K562 (cell line): ENCODE data around the gene RBBP5. TPM values are rescaled to one million over a fixed set of nuclear protein-coding genes. Genes with fewer than 3 reads are reported as not detected.
A peak's percentile ranks its signal among the peaks of the same experiment; 100 is the strongest.

Source experiments
- ATAC-seq: fragments of 200-7000 bp; cut with Tn5 transposase; 3 replicates; pipeline ENCODE4 v1.9.1; 2020; ENCODE audit warnings: moderate library complexity
- BruUV-seq: library from RNA; stranded (reverse); fragments of 400-500 nt; replicated peaks from 2 replicates; lab custom pipeline; 2021; lab: Mats Ljungman, UMichigan
- CTCF ChIA-PET: fragments of 300-600 bp; formaldehyde crosslinking; extraction: SDS; loops from one replicate; lab custom pipeline; 2021; ENCODE audit warnings: low intra/inter-chr PET ratio; lab: Yijun Ruan, JAX
- POLR2A ChIA-PET: fragments of 300-600, 350-650 bp; sonication (Branson Sonifier 250); formaldehyde crosslinking; extraction: SDS; loops from one replicate; lab custom pipeline; 2021; ENCODE audit warnings: antibody characterized with exemption, inconsistent platforms; lab: Yijun Ruan, JAX
- DNase-seq, 4 experiments: peaks; one replicate each; pipeline versions ENCODE4 v3.0.0 to v3.0.0-alpha.2; 2011 to 2018; ENCODE audit warnings: low spot score in 3 of 4, mixed read lengths in 3 of 4; ENCODE audit errors: extremely low read depth in 1 of 4
- FAIRE-seq: peaks from 2 replicates; lab custom pipeline; 2011; peaks lifted over from hg19 to GRCh38; lab: Jason Lieb, UNC
- H2AFZ ChIP-seq: 2 replicates; pipeline ENCODE4 v1.6.0; 2011; ENCODE audit warnings: low read depth, low read length, control low read depth, inconsistent platforms
- H3K27ac ChIP-seq: fragments of 200-600 bp; 3 replicates; pipeline ENCODE4 v1.8.0; 2011; ENCODE audit warnings: low read depth, mild to moderate bottlenecking, control low read depth, inconsistent platforms, low read length, moderate library complexity, mixed read lengths; ENCODE audit errors: extremely low read depth
- H3K27me3 ChIP-seq, 2 experiments: fragments of 300-600 bp in 1 of 2; 2 replicates in 1 of 2; 3 replicates in 1 of 2; pipeline versions ENCODE4 v1.6.0 to v1.8.0; 2011; ENCODE audit warnings: inconsistent platforms in 2 of 2, low read length in 2 of 2, mild to moderate bottlenecking in 1 of 2, mixed read lengths in 1 of 2, moderate library complexity in 1 of 2; ENCODE audit not compliant: control insufficient read depth in 2 of 2, insufficient read depth in 2 of 2
- H3K36me3 ChIP-seq: fragments of 300-600 bp; 3 replicates; pipeline ENCODE4 v1.8.0; 2011; ENCODE audit warnings: mild to moderate bottlenecking, low read length, inconsistent platforms; ENCODE audit not compliant: control insufficient read depth, insufficient read depth
- H3K4me1 ChIP-seq, 2 experiments: fragments of 200-600 bp in 1 of 2; replicated peaks in 1 of 2; 2 replicates in 1 of 2; 3 replicates in 1 of 2; pipeline versions ENCODE4 v1.5.1 to v1.8.0; 2011; ENCODE audit warnings: inconsistent platforms in 2 of 2, low read length in 2 of 2, mild to moderate bottlenecking in 1 of 2, mixed read lengths in 1 of 2, moderate library complexity in 1 of 2; ENCODE audit not compliant: control insufficient read depth in 2 of 2, insufficient read depth in 2 of 2
- H3K4me2 ChIP-seq: 2 replicates; pipeline ENCODE4 v1.6.1; 2011; ENCODE audit warnings: low read length, control low read depth, inconsistent platforms, mixed read lengths; ENCODE audit not compliant: insufficient read depth
- H3K4me3 ChIP-seq: fragments of 200-600 bp; sonication (generic), shearing (Covaris generic); 2 replicates; pipeline ENCODE4 v1.5.1; 2016; ENCODE audit warnings: control low read depth, inconsistent platforms
- H3K79me2 ChIP-seq: fragments of 200-600 bp; 3 replicates; pipeline ENCODE4 v1.8.0; 2011; ENCODE audit warnings: low read length, inconsistent platforms; ENCODE audit not compliant: control insufficient read depth, insufficient read depth
- H3K9ac ChIP-seq, 2 experiments: 2 replicates each; pipeline versions ENCODE4 v1.6.0 to v1.6.1; 2011; ENCODE audit warnings: low read depth in 2 of 2, low read length in 2 of 2, control low read depth in 1 of 2, inconsistent platforms in 1 of 2, mild to moderate bottlenecking in 1 of 2, mixed read lengths in 1 of 2; ENCODE audit not compliant: insufficient read depth in 1 of 2
- H3K9me1 ChIP-seq: one replicate; pipeline ENCODE4 v1.6.0; 2011; ENCODE audit warnings: inconsistent platforms, mild to moderate bottlenecking, low read length, moderate library complexity; ENCODE audit not compliant: control insufficient read depth, insufficient read depth
- H3K9me3 ChIP-seq: replicated peaks from 2 replicates; pipeline ENCODE4 v1.5.1; 2011; ENCODE audit warnings: low read depth, low read length, inconsistent platforms; ENCODE audit not compliant: control insufficient read depth, insufficient read depth
- H4K20me1 ChIP-seq: replicated peaks from 2 replicates; pipeline ENCODE4 v1.6.1; 2011; ENCODE audit warnings: low read length, inconsistent platforms, mixed read lengths; ENCODE audit not compliant: control insufficient read depth, insufficient read depth
- CBFA2T3 ChIP-seq: fragments of 450-650 bp; IDR thresholded peaks from 2 replicates; pipeline ENCODE4 v1.6.1; 2017
- CREB1 ChIP-seq, 2 experiments: sonication (generic) in 1 of 2; formaldehyde crosslinking in 1 of 2; IDR thresholded peaks; 2 replicates each; pipeline versions ENCODE4 v1.6.1 to v1.8.0; 2012 to 2022; ENCODE audit warnings: inconsistent platforms in 1 of 2, mild to moderate bottlenecking in 1 of 2, missing genetic modification reagents in 1 of 2, moderate library complexity in 1 of 2
- DEAF1 ChIP-seq: fragments of 450-650 bp; formaldehyde crosslinking; IDR thresholded peaks from 2 replicates; pipeline ENCODE4 v1.4.0; 2020; ENCODE audit warnings: mild to moderate bottlenecking, moderate library complexity
- ERF ChIP-seq: fragments of 450-650 bp; formaldehyde crosslinking; IDR thresholded peaks from 2 replicates; pipeline ENCODE4 v1.4.0; 2020; ENCODE audit warnings: mild to moderate bottlenecking, mixed read lengths
- FOXK1 ChIP-seq: sonication (generic); formaldehyde crosslinking; IDR thresholded peaks from 2 replicates; pipeline ENCODE4 v1.8.0; 2022; ENCODE audit warnings: missing genetic modification reagents, mild to moderate bottlenecking, borderline replicate concordance
- GATA2 ChIP-seq: sonication (generic); formaldehyde crosslinking; IDR thresholded peaks from 2 replicates; pipeline ENCODE4 v1.4.0; 2020; ENCODE audit warnings: mild to moderate bottlenecking, missing genetic modification reagents
- HNRNPK ChIP-seq: fragments of 200-400 bp; formaldehyde crosslinking; IDR thresholded peaks from one replicate; pipeline ENCODE4 v1.6.1; 2018; ENCODE audit warnings: mild to moderate bottlenecking, low read depth, low read length; ENCODE audit not compliant: poor library complexity, severe bottlenecking
- KDM2B ChIP-seq: fragments of 250-450 bp; sonication (Bioruptor Pico); IDR thresholded peaks from 2 replicates; pipeline ENCODE4 v1.8.0; 2021; ENCODE audit warnings: mild to moderate bottlenecking, moderate library complexity
- MBD1 ChIP-seq: fragments of 250-450 bp; sonication (Bioruptor Pico); IDR thresholded peaks from 2 replicates; pipeline ENCODE4 v1.8.0; 2022; ENCODE audit warnings: inconsistent platforms
- MCM3 ChIP-seq: fragments of 450-650 bp; IDR thresholded peaks from 2 replicates; pipeline ENCODE4 v1.6.1; 2016
- PHF21A ChIP-seq: fragments of 450-650 bp; IDR thresholded peaks from 2 replicates; pipeline ENCODE4 v1.6.1; 2017; ENCODE audit warnings: low read depth, borderline replicate concordance
- RNF219 ChIP-seq: fragments of 250-450 bp; sonication (Bioruptor Pico); IDR thresholded peaks from 2 replicates; pipeline ENCODE4 v1.5.0; 2022; ENCODE audit warnings: mild to moderate bottlenecking
- TBL1XR1 ChIP-seq, 2 experiments: IDR thresholded peaks; 2 replicates each; pipeline ENCODE4 v1.6.1; 2012; ENCODE audit warnings: improper control_type of control experiment in 2 of 2, low read length in 2 of 2, mild to moderate bottlenecking in 1 of 2
- TCFL5 ChIP-seq: fragments of 250-450 bp; sonication (Bioruptor Pico); conservative IDR thresholded peaks from 2 replicates; pipeline ENCODE4 v1.6.1; 2021; ENCODE audit warnings: mild to moderate bottlenecking, moderate library complexity, matching md5 sums
- TFAM ChIP-seq: fragments of 250-450 bp; sonication (Bioruptor Pico); conservative IDR thresholded peaks from 2 replicates; pipeline ENCODE4 v1.5.0; 2021; ENCODE audit warnings: mild to moderate bottlenecking, moderate library complexity
- TGIF2 ChIP-seq: sonication (generic); formaldehyde crosslinking; IDR thresholded peaks from 2 replicates; pipeline ENCODE4 v1.8.1; 2022; ENCODE audit warnings: mild to moderate bottlenecking, missing genetic modification reagents, moderate library complexity
- ZNF436 ChIP-seq: fragments of 250-450, 450-650 bp; sonication (Bioruptor Pico); formaldehyde crosslinking; IDR thresholded peaks from 2 replicates; pipeline ENCODE4 v1.7.0; 2020; ENCODE audit warnings: mild to moderate bottlenecking
- WGBS: fragments of 100-300 bp; shearing (Covaris generic); methylation state at CpG from one replicate; pipeline ENCODE4 v1.1.6; 2016; ENCODE audit warnings: low coverage, mixed read lengths; ENCODE audit not compliant: insufficient coverage; ENCODE audit errors: missing lambda C conversion rate; 5-methylcytosine and 5-hydroxymethylcytosine counted together
- in situ Hi-C: fragments of 300-500 bp; cut with MboI; formaldehyde crosslinking; loops from 4 replicates; pipeline ENCODE4 v1.15.0; 2018; ENCODE audit warnings: inconsistent platforms, mixed read lengths
- intact Hi-C: fragments of 100-400 bp; cut with micrococcal nuclease; formaldehyde crosslinking; loops from 2 replicates; pipeline ENCODE4 v1.14.2; 2022
- polyA plus RNA-seq, 8 experiments: library from polyadenylated mRNA; depleted of rRNA in 4 of 8; stranded (reverse) in 5 of 8; unstranded in 3 of 8; fragments of >200 nt; fragmentation: Nextera tagmentation in 2 of 8; fragmentation: Illumina TruSeq in 1 of 8; extraction: Ambion mirVana in 2 of 8; extraction: Trizol in 1 of 8; gene quantifications; 2 replicates each; pipeline versions ENCODE4 v1.2.1 to v1.2.3, GENCODE V29; 2011 to 2014; ENCODE audit warnings: inconsistent platforms in 1 of 8, missing spikeins in 1 of 8
- total RNA-seq, 7 experiments: library from RNA; depleted of rRNA in 6 of 7; stranded (reverse); fragments of >200 nt in 6 of 7; fragmentation: Illumina TruSeq in 2 of 7; extraction: Trizol in 2 of 7; gene quantifications; 2 replicates each; pipeline versions ENCODE4 v1.2.1 to v1.2.3, GENCODE V29; 2011 to 2021; ENCODE audit warnings: low replicate concordance in 1 of 7

The RBBP5 gene
- total and polyA plus RNA-seq, 9 of the 15 experiments (the other 6 are each of a cell fraction or from before 2014, with no cell fraction given), result 17.2 to 37.4 (median 28.4) TPM

DNA sequence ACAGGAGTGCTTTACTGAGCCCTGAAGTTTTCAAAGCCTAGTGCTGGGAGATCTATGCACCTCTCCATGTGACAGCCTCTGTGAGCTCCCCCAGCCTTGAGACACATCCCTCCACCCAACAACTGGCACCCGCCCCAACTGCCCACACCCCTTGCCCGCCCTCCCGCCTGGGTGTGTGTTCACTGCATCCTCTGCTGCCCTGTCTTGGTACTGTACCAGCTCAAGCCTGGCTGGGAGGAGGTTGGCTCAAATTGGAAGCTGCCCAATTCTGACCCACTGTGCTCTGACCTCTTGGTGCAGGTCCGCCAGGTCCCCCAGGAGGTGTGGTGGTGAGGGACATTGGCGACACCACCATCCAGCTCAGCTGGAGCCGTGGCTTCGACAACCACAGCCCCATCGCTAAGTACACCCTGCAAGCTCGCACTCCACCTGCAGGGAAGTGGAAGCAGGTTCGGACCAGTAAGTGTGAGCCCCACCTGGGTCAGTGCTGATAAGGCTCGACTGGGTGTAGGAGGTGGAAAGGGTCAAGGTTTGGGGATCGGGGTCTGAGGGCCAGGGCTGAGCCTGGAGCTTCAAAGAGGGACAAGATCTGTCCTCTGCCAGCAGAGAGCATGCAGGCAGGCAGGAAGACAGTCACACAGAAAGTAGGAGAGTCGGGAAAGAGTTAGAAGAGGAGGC lies 55.5 kb downstream of the RBBP5 start:
- 3% methylated on average over 13 of the region's 13 CpGs for WGBS
- no peaks in the 10 kb centered on the region for H3K9me3 ChIP-seq
- no peak overlapping the region for H3K4me3 ChIP-seq
- POLR2A ChIA-PET, result no interaction called here
- H2AFZ ChIP-seq, result no peak overlapping the region
- no peak overlapping the region for H3K27ac ChIP-seq
- FAIRE-seq (no peak), DNase-seq (peak; percentile 38 to 51 (median 47)), ATAC-seq (peak; percentile 57)
- no peaks in the 10 kb centered on the region for H3K79me2 ChIP-seq
- peaks cover 45 to 78% of the 10 kb centered on the region in 2 experiments for H3K27me3 ChIP-seq
- in situ Hi-C loops (no loop called here), intact Hi-C loops (loop anchor here (10.0 kb wide), 1 partner anchor 261 kb away; no protein-coding TSS in a partner anchor)
- no peaks in the 10 kb centered on the region for H3K36me3 ChIP-seq
- no TSS peak for BruUV-seq
- peaks cover 7% of the 10 kb centered on the region; the same call in 1 of the 2 replicates for H4K20me1 ChIP-seq
- peaks cover 0 to 25% of the 10 kb centered on the region in 2 experiments; a peak in 3 of 5 replicates for H3K4me1 ChIP-seq
- H3K9me1 ChIP-seq, result no peaks in the 10 kb centered on the region
- no peak overlapping the region for H3K4me2 ChIP-seq
- peak overlapping the region in 1 of 2 experiments; percentile 74; a peak in 2 of 4 replicates for H3K9ac ChIP-seq
- CTCF ChIA-PET, result no interaction called here
- TF ChIP-seq CBFA2T3 (peak; percentile 68), CREB1 (IDR thresholded peaks at IDR 0.05) (no peak), CREB1 (CRISPR knock-in tag; IDR thresholded peaks at IDR 0.05) (0 out of 2 replicates have a peak, but pooled peaks have one; percentile 24), KDM2B (CRISPR knock-in tag) (no peak), TCFL5 (CRISPR knock-in tag) (no peak), TGIF2 (CRISPR knock-in tag) (no peak), TBL1XR1 (IDR thresholded peaks at IDR 0.05; ENCODE audit: low read length in 2 of 2) (no peak), ZNF436 (no peak), RNF219 (CRISPR knock-in tag) (no peak), FOXK1 (no peak), PHF21A (no peak), DEAF1 (CRISPR knock-in tag) (no peak), TFAM (CRISPR knock-in tag) (no peak), MBD1 (CRISPR knock-in tag) (no peak), ERF (no peak), HNRNPK (no peak), MCM3 (0 out of 2 replicates have a peak, but pooled peaks have one; percentile 50), GATA2 (CRISPR knock-in tag) (0 out of 2 replicates have a peak, but pooled peaks have one; percentile 27)
